Measurements from ENCODE around the gene ITGB3BP. TPM values are rescaled to one million over a fixed set of nuclear protein-coding genes. Genes with fewer than 3 reads are reported as not detected.

Gene ITGB3BP
- total and polyA plus RNA-seq, 2 of the 8 experiments (the other 6 are each of a cell fraction or from before 2014, with no cell fraction given), result 17.6 to 49.1 TPM

GRCh38 chr1:63548303-63548702 is 25.3 kb upstream of the ITGB3BP start:
- CTCF ChIA-PET (ENCODE audit: partially characterized antibody), result interaction anchor here (0.6 to 1.2 kb wide), 3 partner anchors 9 to 68 kb away, joined by 3 to 4 read pairs (median 4); no protein-coding TSS in a partner anchor

More at GRCh38 chr1:63548303-63548702, 25.3 kb upstream of the ITGB3BP start:
- Histone ChIP-seq H3K27ac (ENCODE audit: low read depth, low read length) (no peak overlapping the region), H2AFZ (ENCODE audit: low read length) (no peak overlapping the region), H3K56ac (replicated peaks; ENCODE audit: insufficient read length, low read depth, low read length) (no peak overlapping the region), H3K4me2 (ENCODE audit: insufficient read depth in 1 of 2, low read depth in 2 of 2, low read length in 2 of 2) (no peak overlapping the region), H3K4me1 (replicated peaks in 1 of 4; ENCODE audit: control insufficient read depth in 3 of 4, insufficient read depth in 4 of 4, low read length in 3 of 4) (no peaks in the 10 kb centered on the region), H3K23me2 (ENCODE audit: low read depth, low read length) (no peaks in the 10 kb centered on the region), H2BK15ac (ENCODE audit: low read length) (no peak overlapping the region), H3K36me3 (ENCODE audit: control insufficient read depth in 2 of 4, insufficient read depth in 4 of 4, low read length in 3 of 4) (no peaks in the 10 kb centered on the region), H3K9me3 (ENCODE audit: insufficient read depth in 2 of 2, low read depth in 1 of 2, low read length in 1 of 2) (no peaks in the 10 kb centered on the region), H3K9ac (replicated peaks in 1 of 4; ENCODE audit: extremely low read depth in 1 of 4, low read depth in 3 of 4, low read length in 3 of 4) (no peak overlapping the region), H4K20me1 (replicated peaks in 1 of 2; ENCODE audit: control insufficient read depth in 1 of 2, insufficient read depth in 2 of 2, low read length in 2 of 2) (no peaks in the 10 kb centered on the region), H3K79me2 (ENCODE audit: control insufficient read depth in 1 of 2, insufficient read depth in 2 of 2, low read length in 2 of 2) (no peaks in the 10 kb centered on the region), H2BK20ac (ENCODE audit: low read length) (no peak overlapping the region), H3K79me1 (ENCODE audit: low read depth, low read length) (no peaks in the 10 kb centered on the region), H4K8ac (ENCODE audit: extremely low read depth, insufficient read depth, low read length) (no peak overlapping the region), H2AK5ac (ENCODE audit: low read depth, low read length) (no peak overlapping the region), H4K5ac (ENCODE audit: insufficient read length, low read depth, low read length) (no peak overlapping the region), H3K4ac (replicated peaks; ENCODE audit: insufficient read length, low read depth, low read length) (no peak overlapping the region), H3K18ac (ENCODE audit: extremely low read depth, low read length) (no peak overlapping the region), H3K4me3 (ENCODE audit: extremely low read depth in 1 of 4, insufficient read depth in 2 of 4, low read depth in 3 of 4, low read length in 4 of 4) (no peak overlapping the region), H2BK5ac (ENCODE audit: low read depth, low read length) (no peak overlapping the region), H3K14ac (ENCODE audit: insufficient read length) (no peak overlapping the region), H2BK12ac (ENCODE audit: low read depth, low read length) (no peak overlapping the region), H2BK120ac (replicated peaks; ENCODE audit: low read depth, low read length) (no peak overlapping the region), H3K27me3 (replicated peaks in 1 of 4; ENCODE audit: control insufficient read depth in 3 of 4, extremely low read depth in 1 of 4, insufficient read depth in 3 of 4, low read length in 3 of 4) (no peaks in the 10 kb centered on the region), H4K91ac (replicated peaks; ENCODE audit: insufficient read length, low read length) (no peak overlapping the region), H3K23ac (ENCODE audit: insufficient read length) (no peak overlapping the region)
- 78% methylated on average over 2 of the region's 2 CpGs; no CpG with 5 or more reads in 1 of the 2 experiments for WGBS, 2 experiments (ENCODE audit: extremely low coverage in 1 of 2, insufficient coverage in 1 of 2, insufficient read length in 1 of 2, insufficient replicate concordance in 2 of 2, low coverage in 1 of 2, low lambda C conversion rate in 2 of 2, missing lambda C conversion rate in 1 of 2)
- DNase-seq (ENCODE audit: low read depth in 1 of 2, low spot score in 2 of 2) (no peak), FAIRE-seq (no peak)
- no peak for TF ChIP-seq PHF8 (conservative IDR thresholded peaks at IDR 0.05; ENCODE audit: low read depth, low read length)
- TF ChIP-seq SIX5 (IDR thresholded peaks at IDR 0.05; ENCODE audit: low read depth, low read length), result no peak
- no peak for TF ChIP-seq TAF7 (optimal IDR thresholded peaks at IDR 0.05; ENCODE audit: borderline replicate concordance, low read depth, low read length)
- TF ChIP-seq EZH2 (IDR thresholded peaks at IDR 0.05; ENCODE audit: low read depth, low read length, severe bottlenecking), result no peak
- TF ChIP-seq CBX8 (IDR thresholded peaks at IDR 0.05; ENCODE audit: borderline replicate concordance, low read depth, low read length), result no peak
- POLR2A ChIA-PET (ENCODE audit: partially characterized antibody), result no interaction called here

All from H1 (cell line).